ENCODE data around the gene INPP5E. TPM values are rescaled to one million over a fixed set of nuclear protein-coding genes. Genes with fewer than 3 reads are reported as not detected.

INPP5E gene
- total RNA-seq, 1 experiment from 2014 or later = 18.2 TPM

GRCh38 chr9:136485049-136486045, 45.7 kb upstream of the INPP5E start:
- Histone ChIP-seq H4K20me1 (ENCODE audit: insufficient read depth) (peaks cover 29% of the 10 kb centered on the region), H3K27ac (peak overlapping the region; percentile 97), H3K9me3 (ENCODE audit: insufficient read depth, low read depth) (no peaks in the 10 kb centered on the region), H3K27me3 (ENCODE audit: insufficient read depth, low read depth) (no peaks in the 10 kb centered on the region), H3K4me3 (peak overlapping the region; percentile 96), H2AFZ (no peak overlapping the region), H3K9me2 (ENCODE audit: insufficient read depth) (no peaks in the 10 kb centered on the region), H3K79me2 (ENCODE audit: low read depth) (peaks cover 36% of the 10 kb centered on the region), H3K4me2 (peak overlapping the region; percentile 91), H3K36me3 (ENCODE audit: low read depth) (no peaks in the 10 kb centered on the region), H3F3A (ENCODE audit: insufficient read depth, low read depth) (peaks cover 16% of the 10 kb centered on the region; the same call in 1 of the 2 replicates), H3K4me1 (replicated peaks; ENCODE audit: insufficient read depth) (peaks cover 15% of the 10 kb centered on the region)
- TF ChIP-seq EZH2 (IDR thresholded peaks at IDR 0.05; ENCODE audit: low read depth) (no peak), CTCF (conservative IDR thresholded peaks at IDR 0.05) (peak; percentile 91)
- POLR2A ChIA-PET (ENCODE audit: unreplicated experiment) = interaction anchor here (0.7 kb wide), 1 partner anchor 140 kb away, joined by 5 read pairs; no protein-coding TSS in a partner anchor
- peak; percentile 53 to 83 for DNase-seq
- intact Hi-C loops (cut with micrococcal nuclease; ENCODE audit: unreplicated experiment) = loop anchor here (2.0 to 10.0 kb wide), 3 partner anchors 141 to 309 kb away; partner anchors contain the start of genes CCDC183 and TMEM141
- BruUV-seq (replicated peaks) = no TSS peak
- CTCF ChIA-PET = interaction anchor here (0.7 to 3.1 kb wide), 3 partner anchors 56 to 149 kb away, joined by 3 to 19 read pairs (median 4); no protein-coding TSS in a partner anchor

GRCh38 chr9:136484153-136485048, 44.8 kb upstream of the INPP5E start:
- peaks cover 38% of the 10 kb centered on the region for H4K20me1 ChIP-seq (ENCODE audit: insufficient read depth)
- H3K79me2 ChIP-seq (ENCODE audit: low read depth) = peaks cover 46% of the 10 kb centered on the region
- no peak for TF ChIP-seq EZH2 (IDR thresholded peaks at IDR 0.05; ENCODE audit: low read depth)
- no peak for TF ChIP-seq CTCF (conservative IDR thresholded peaks at IDR 0.05)
- H3K27me3 ChIP-seq (ENCODE audit: insufficient read depth, low read depth) = no peaks in the 10 kb centered on the region
- peak overlapping the region; percentile 87 for H2AFZ ChIP-seq
- H3K27ac ChIP-seq = peak overlapping the region; percentile 97
- H3K36me3 ChIP-seq (ENCODE audit: low read depth) = 0 out of 2 replicates have a peak, but pooled peaks cover 3% of the 10 kb centered on the region
- no peaks in the 10 kb centered on the region for H3K9me3 ChIP-seq (ENCODE audit: insufficient read depth, low read depth)
- ChIA-PET POLR2A (ENCODE audit: unreplicated experiment) (interaction anchor here (0.6 to 1.0 kb wide), 8 partner anchors 55 to 768 kb away, joined by 3 to 8 read pairs (median 4); partner anchors contain the start of gene DNLZ), CTCF (interaction anchor here (0.6 to 3.1 kb wide), 9 partner anchors 59 to 203 kb away, joined by 3 to 19 read pairs (median 4); partner anchors contain the start of gene AGPAT2)
- H3K4me2 ChIP-seq = peak overlapping the region; percentile 91
- peak overlapping the region; percentile 96 for H3K4me3 ChIP-seq
- H3K4me1 ChIP-seq (replicated peaks; ENCODE audit: insufficient read depth) = peaks cover 15% of the 10 kb centered on the region
- no TSS peak for BruUV-seq (replicated peaks)
- no peaks in the 10 kb centered on the region for H3K9me2 ChIP-seq (ENCODE audit: insufficient read depth)
- intact Hi-C loops (cut with micrococcal nuclease; ENCODE audit: unreplicated experiment) = loop anchor here (2.0 to 10.0 kb wide), 4 partner anchors 140 to 367 kb away; partner anchors contain the start of genes CCDC183, TMEM141 and TMEM250
- peak; percentile 72 to 73 for DNase-seq
- H3F3A ChIP-seq (ENCODE audit: insufficient read depth, low read depth) = peaks cover 19% of the 10 kb centered on the region; the same call in 1 of the 2 replicates

Measured in PC-9 (cell line).